Right ventricle myocardium inferior (tissue), 1 donor: ENCODE measurements around the gene CHSY1. TPM values are rescaled to one million over a fixed set of nuclear protein-coding genes. Genes with fewer than 3 reads are reported as not detected.
A peak's percentile ranks its signal among the peaks of the same experiment; 100 is the strongest.

ENCODE experiments used
- ATAC-seq: fragments of 200-7000 bp; cut with Tn5 transposase; one replicate; pipeline ENCODE4 v1.9.1; 2020; ENCODE audit warnings: mild to moderate bottlenecking, moderate library complexity
- DNase-seq: peaks from one replicate; pipeline ENCODE4 v3.0.0; 2021; ENCODE audit errors: missing footprints
- intact Hi-C: fragments of 100-400 bp; cut with DNase I; formaldehyde crosslinking; loops from one replicate; pipeline ENCODE4 v1.11.0; 2022
- total RNA-seq: library from RNA; stranded (reverse); fragmentation: NEBNext Ultra II Directional; extraction: Animal tissue kit (Norgen Biotek cat#: 25700); gene quantifications from one replicate; pipeline ENCODE4 v1.2.1, GENCODE V29; 2021
- donor health status: DM: no; HTN: yes; CAD: no; lungs with severe emphysema.

Gene CHSY1
- total RNA-seq, 1 donor from 2014 or later = 13.3 TPM

GRCh38 chr15:101201411-101202174 is 50.3 kb downstream of the CHSY1 start:
- intact Hi-C loops = loop anchor here (5.0 kb wide), 1 partner anchor 41 kb away; no protein-coding TSS in a partner anchor
- peak; percentile 96 for ATAC-seq
- DNase-seq = peak; percentile 93

- ATAC-seq = no peak
- DNase-seq = no peak
- intact Hi-C loops = loop anchor here (5.0 kb wide), 1 partner anchor 42 kb away; no protein-coding TSS in a partner anchor
These were observed 51.7 kb downstream of the CHSY1 start for GRCh38 chr15:101200181-101200580.

- ATAC-seq (no peak), DNase-seq (no peak)
- intact Hi-C loops = no loop called here
These were observed 53.0 kb downstream of the CHSY1 start for GRCh38 chr15:101198800-101199199.

GRCh38 chr15:101198031-101198575 is 53.7 kb downstream of the CHSY1 start:
- no peak for ATAC-seq
- intact Hi-C loops = no loop called here
- no peak for DNase-seq

GRCh38 chr15:101194546-101195125 is 57.2 kb downstream of the CHSY1 start:
- no peak for ATAC-seq
- intact Hi-C loops = no loop called here
- no peak for DNase-seq

GRCh38 chr15:101193806-101194545 is 57.9 kb downstream of the CHSY1 start:
- ATAC-seq (peak; percentile 4), DNase-seq (no peak)
- intact Hi-C loops = no loop called here

GRCh38 chr15:101193120-101193644 is 58.7 kb downstream of the CHSY1 start:
- intact Hi-C loops = no loop called here

GRCh38 chr15:101192081-101192480 is 59.8 kb downstream of the CHSY1 start:
- DNase-seq (no peak), ATAC-seq (no peak)
- intact Hi-C loops = no loop called here

More at GRCh38 chr15:101193120-101193644, 58.7 kb downstream of the CHSY1 start:
- peak; percentile 74 for ATAC-seq
- peak; percentile 87 for DNase-seq

- ATAC-seq (no peak), DNase-seq (no peak)
- intact Hi-C loops = no loop called here
These were observed 60.6 kb downstream of the CHSY1 start for GRCh38 chr15:101191242-101191641.

GRCh38 chr15:101190092-101190595 is 61.7 kb downstream of the CHSY1 start:
- intact Hi-C loops = no loop called here
- no peak for ATAC-seq
- DNase-seq = no peak

- intact Hi-C loops = loop anchor here (2.0 to 5.0 kb wide), 2 partner anchors 61 to 67 kb away; no protein-coding TSS in a partner anchor
- DNase-seq (no peak), ATAC-seq (peak; percentile 51)
These were observed 62.3 kb downstream of the CHSY1 start for GRCh38 chr15:101189409-101190091.

- intact Hi-C loops = loop anchor here (2.0 to 5.0 kb wide), 2 partner anchors 62 to 67 kb away; no protein-coding TSS in a partner anchor
- ATAC-seq (peak; percentile 56), DNase-seq (no peak)
These were observed 63.0 kb downstream of the CHSY1 start for GRCh38 chr15:101188637-101189408.

- ATAC-seq (peak; percentile 77), DNase-seq (no peak)
- intact Hi-C loops = loop anchor here (2.0 to 5.0 kb wide), 2 partner anchors 63 to 66 kb away; no protein-coding TSS in a partner anchor
These were observed 63.8 kb downstream of the CHSY1 start for GRCh38 chr15:101187820-101188636.

- intact Hi-C loops = loop anchor here (5.0 kb wide), 1 partner anchor 63 kb away; no protein-coding TSS in a partner anchor
- DNase-seq (no peak), ATAC-seq (no peak)
These were observed 66.1 kb downstream of the CHSY1 start for GRCh38 chr15:101185770-101186169.

GRCh38 chr15:101185336-101185735 is 66.5 kb downstream of the CHSY1 start:
- DNase-seq (no peak), ATAC-seq (no peak)
- intact Hi-C loops = loop anchor here (5.0 kb wide), 1 partner anchor 63 kb away; no protein-coding TSS in a partner anchor

GRCh38 chr15:101184830-101185229 is 67.0 kb downstream of the CHSY1 start:
- DNase-seq (no peak), ATAC-seq (no peak)
- intact Hi-C loops = loop anchor here (5.0 kb wide), 1 partner anchor 63 kb away; no protein-coding TSS in a partner anchor
